ENCODE results near the gene GOLGA7B. TPM values are rescaled to one million over a fixed set of nuclear protein-coding genes. Genes with fewer than 3 reads are reported as not detected.

GOLGA7B gene
- total RNA-seq, 1 experiment from 2014 or later = not detected

- CTCF ChIA-PET = interaction anchor here (0.6 to 2.1 kb wide), 8 partner anchors 8 to 1673 kb away, joined by 3 to 7 read pairs (median 4); no protein-coding TSS in a partner anchor
- BruUV-seq (replicated peaks) = no TSS peak
- POLR2A ChIA-PET = interaction anchor here (0.9 to 1.0 kb wide), 3 partner anchors 11 to 569 kb away, joined by 3 read pairs; partner anchors contain the start of genes AVPI1 and FRAT1
- Mint-ChIP-seq H3K27me3 (ENCODE audit: insufficient read depth, unreplicated experiment) (no peaks in the 10 kb centered on the region), H3K4me1 (ENCODE audit: insufficient read depth, unreplicated experiment) (peaks cover 16% of the 10 kb centered on the region), H3K27ac (ENCODE audit: low read depth, unreplicated experiment) (peak overlapping the region; percentile 70), H3K4me3 (ENCODE audit: unreplicated experiment) (no peak overlapping the region), H3K9me3 (ENCODE audit: unreplicated experiment) (no peaks in the 10 kb centered on the region), H3K36me3 (ENCODE audit: insufficient read depth, unreplicated experiment) (no peaks in the 10 kb centered on the region)
- no peak for DNase-seq (ENCODE audit: unreplicated experiment)
- intact Hi-C loops (cut with micrococcal nuclease) = no loop called here
- TF ChIP-seq, protein P1, sequence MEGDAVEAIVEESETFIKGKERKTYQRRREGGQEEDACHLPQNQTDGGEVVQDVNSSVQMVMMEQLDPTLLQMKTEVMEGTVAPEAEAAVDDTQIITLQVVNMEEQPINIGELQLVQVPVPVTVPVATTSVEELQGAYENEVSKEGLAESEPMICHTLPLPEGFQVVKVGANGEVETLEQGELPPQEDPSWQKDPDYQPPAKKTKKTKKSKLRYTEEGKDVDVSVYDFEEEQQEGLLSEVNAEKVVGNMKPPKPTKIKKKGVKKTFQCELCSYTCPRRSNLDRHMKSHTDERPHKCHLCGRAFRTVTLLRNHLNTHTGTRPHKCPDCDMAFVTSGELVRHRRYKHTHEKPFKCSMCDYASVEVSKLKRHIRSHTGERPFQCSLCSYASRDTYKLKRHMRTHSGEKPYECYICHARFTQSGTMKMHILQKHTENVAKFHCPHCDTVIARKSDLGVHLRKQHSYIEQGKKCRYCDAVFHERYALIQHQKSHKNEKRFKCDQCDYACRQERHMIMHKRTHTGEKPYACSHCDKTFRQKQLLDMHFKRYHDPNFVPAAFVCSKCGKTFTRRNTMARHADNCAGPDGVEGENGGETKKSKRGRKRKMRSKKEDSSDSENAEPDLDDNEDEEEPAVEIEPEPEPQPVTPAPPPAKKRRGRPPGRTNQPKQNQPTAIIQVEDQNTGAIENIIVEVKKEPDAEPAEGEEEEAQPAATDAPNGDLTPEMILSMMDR (IDR thresholded peaks at IDR 0.05; ENCODE audit: unreplicated experiment) = no peak
These were observed 38.5 kb downstream of the GOLGA7B start for GRCh38 chr10:97888134-97888533.

DNA sequence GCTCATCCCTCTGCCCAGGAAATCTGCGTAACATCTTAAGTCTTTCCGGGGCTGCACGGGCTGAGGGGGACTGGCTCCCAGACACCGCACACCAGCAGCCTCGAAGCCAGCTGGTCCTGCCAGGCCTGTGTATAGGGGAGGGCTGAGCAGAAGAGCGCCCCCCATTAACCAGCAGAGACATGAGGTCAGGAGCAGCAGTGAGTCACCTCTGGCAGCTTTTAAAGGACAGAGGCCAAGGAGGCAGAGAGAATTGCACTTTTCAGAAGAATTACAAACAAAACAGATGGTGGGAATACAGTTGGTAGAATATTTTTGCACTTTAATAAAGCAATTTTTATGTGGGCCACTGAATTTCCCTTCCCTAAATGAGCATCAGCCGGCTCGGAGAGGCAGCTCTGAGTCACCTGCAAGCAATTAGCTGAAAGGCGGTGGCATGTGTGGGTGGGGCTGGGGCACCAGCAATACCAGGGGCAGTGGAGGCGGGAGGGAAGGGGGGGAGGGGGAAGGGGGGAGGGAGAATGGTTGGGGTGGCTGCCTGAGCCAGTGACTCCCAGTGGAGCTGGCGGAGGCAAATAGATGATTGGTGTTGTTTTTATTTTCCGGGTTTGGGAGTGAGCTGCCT, 39.1 kb downstream of the GOLGA7B start:
- DNase-seq (ENCODE audit: unreplicated experiment) = peak; percentile 85
- peak overlapping the region; percentile 30 for H3K4me3 Mint-ChIP-seq (ENCODE audit: unreplicated experiment)
- peak overlapping the region; percentile 70 for H3K27ac Mint-ChIP-seq (ENCODE audit: low read depth, unreplicated experiment)
- H3K4me1 Mint-ChIP-seq (ENCODE audit: insufficient read depth, unreplicated experiment) = peaks cover 16% of the 10 kb centered on the region
- BruUV-seq (replicated peaks) = no TSS peak
- CTCF ChIA-PET = interaction anchor here (0.6 to 2.1 kb wide), 10 partner anchors 9 to 1672 kb away, joined by 3 to 7 read pairs (median 4); no protein-coding TSS in a partner anchor
- H3K27me3 Mint-ChIP-seq (ENCODE audit: insufficient read depth, unreplicated experiment) = no peaks in the 10 kb centered on the region
- no peaks in the 10 kb centered on the region for H3K9me3 Mint-ChIP-seq (ENCODE audit: unreplicated experiment)
- POLR2A ChIA-PET = interaction anchor here (0.5 to 1.0 kb wide), 6 partner anchors 10 to 570 kb away, joined by 3 to 4 read pairs (median 3); partner anchors contain the start of genes AVPI1, FRAT1 and SFRP5
- H3K36me3 Mint-ChIP-seq (ENCODE audit: insufficient read depth, unreplicated experiment) = no peaks in the 10 kb centered on the region
- intact Hi-C loops (cut with micrococcal nuclease) = no loop called here
- TF ChIP-seq, protein P1 (IDR thresholded peaks at IDR 0.05; ENCODE audit: unreplicated experiment) = no peak

DNA sequence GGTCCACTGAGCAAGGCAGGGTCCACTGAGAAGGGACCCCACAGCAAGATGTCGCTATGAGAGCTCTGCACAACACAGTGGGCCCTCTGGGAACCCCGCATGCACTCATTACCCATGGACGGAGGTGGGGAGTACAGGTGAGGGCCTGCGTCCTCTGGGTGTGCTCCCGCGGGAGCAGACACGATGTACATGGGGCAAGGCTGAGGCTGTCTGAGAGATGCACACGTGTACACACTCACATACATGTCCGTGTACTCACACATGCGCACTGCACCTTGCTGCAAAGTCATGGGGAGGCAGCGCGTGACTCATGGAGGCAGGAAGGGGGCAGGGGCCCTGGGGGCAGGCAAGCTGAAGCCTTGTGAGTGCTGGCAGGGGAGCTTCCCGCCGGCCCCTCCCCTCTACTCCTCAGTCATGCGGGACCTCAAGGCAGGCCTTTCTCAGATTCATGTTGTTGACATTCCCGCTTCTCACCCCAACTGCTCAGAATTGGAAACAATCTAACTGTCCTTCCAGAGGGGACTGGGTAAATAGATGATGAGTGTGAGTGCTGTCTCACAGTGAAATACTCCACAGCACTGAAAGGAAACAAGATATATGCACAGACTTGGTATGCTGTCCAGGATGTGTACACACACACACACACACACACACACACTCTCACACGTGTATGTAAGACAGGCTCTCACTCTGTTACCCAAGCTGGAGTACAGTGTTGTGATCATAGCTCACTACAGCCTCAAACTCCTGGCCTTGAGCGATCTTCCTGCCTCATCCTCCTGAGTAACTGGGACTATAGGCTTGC, 40.0 kb downstream of the GOLGA7B start:
- TF ChIP-seq, protein P1 (IDR thresholded peaks at IDR 0.05; ENCODE audit: unreplicated experiment) = no peak
- Mint-ChIP-seq H3K27me3 (ENCODE audit: insufficient read depth, unreplicated experiment) (no peaks in the 10 kb centered on the region), H3K9me3 (ENCODE audit: unreplicated experiment) (no peaks in the 10 kb centered on the region), H3K27ac (ENCODE audit: low read depth, unreplicated experiment) (peak overlapping the region; percentile 57), H3K36me3 (ENCODE audit: insufficient read depth, unreplicated experiment) (no peaks in the 10 kb centered on the region), H3K4me1 (ENCODE audit: insufficient read depth, unreplicated experiment) (peaks cover 16% of the 10 kb centered on the region), H3K4me3 (ENCODE audit: unreplicated experiment) (peak overlapping the region; percentile 30)
- intact Hi-C loops (cut with micrococcal nuclease) = no loop called here
- CTCF ChIA-PET = interaction anchor here (0.6 to 1.6 kb wide), 7 partner anchors 8 to 98 kb away, joined by 3 to 7 read pairs (median 4); no protein-coding TSS in a partner anchor
- peak; percentile 94 for DNase-seq (ENCODE audit: unreplicated experiment)
- no TSS peak for BruUV-seq (replicated peaks)
- POLR2A ChIA-PET = interaction anchor here (0.6 to 1.0 kb wide), 4 partner anchors 13 to 1665 kb away, joined by 3 to 4 read pairs (median 4); partner anchors contain the start of gene SFRP5
